Stimulated activated CD8-positive, alpha-beta memory T cell treated with anti-CD3 and anti-CD28 coated beads, Interleukin-15, amount 100 ng/mL, for 24 hours (primary cell): ENCODE measurements around the gene NR3C2.
"Not testable (repeated sequence)": the region's sequence is repeated elsewhere in the genome, so short reads cannot be mapped to it uniquely, and the experiment has no call there.

Experiments used
- DNase-seq: peaks from one replicate; pipeline ENCODE4 v3.0.0-alpha.2; 2020; ENCODE audit warnings: low read depth

The NR3C2 gene

DNA sequence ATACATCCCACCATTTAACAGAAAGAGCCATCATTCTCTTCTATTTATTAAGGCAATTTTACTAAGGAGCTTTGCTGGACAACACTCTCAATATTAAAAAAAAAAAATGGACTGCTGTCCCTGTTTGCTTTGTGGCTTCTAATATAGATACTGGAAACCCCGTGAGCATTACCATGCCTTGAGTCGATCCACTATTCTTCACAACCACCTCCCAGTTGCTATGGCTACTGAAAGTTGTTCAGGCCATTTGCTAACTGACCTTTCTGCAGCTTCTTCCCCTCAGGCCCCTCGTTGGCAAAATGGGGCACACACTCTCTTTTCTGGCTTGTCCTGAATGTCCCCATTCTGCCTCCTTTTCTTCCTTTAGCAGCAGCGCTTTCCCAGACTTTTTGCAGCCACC, 340.4 kb downstream of the NR3C2 start:
- DNase-seq: no peak

DNA sequence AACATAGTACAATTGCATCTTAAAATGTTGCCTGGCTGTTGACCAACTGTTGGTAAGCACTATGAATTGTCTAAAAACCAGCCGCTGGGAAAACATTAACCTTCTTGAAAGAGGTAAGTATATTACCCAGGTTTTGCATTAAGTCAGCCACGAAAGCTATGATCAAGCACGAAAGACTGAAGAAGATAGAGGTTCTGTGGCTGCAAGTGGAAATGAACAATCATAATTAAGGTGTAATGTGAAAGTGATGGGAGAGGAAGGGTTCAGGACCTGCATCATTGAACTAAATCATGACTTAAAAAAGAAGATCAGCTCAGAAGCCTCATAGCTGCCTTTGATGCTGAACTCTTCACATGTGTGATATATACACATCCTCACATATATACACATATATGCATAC, 341.0 kb downstream of the NR3C2 start:
- no peak for DNase-seq

DNA sequence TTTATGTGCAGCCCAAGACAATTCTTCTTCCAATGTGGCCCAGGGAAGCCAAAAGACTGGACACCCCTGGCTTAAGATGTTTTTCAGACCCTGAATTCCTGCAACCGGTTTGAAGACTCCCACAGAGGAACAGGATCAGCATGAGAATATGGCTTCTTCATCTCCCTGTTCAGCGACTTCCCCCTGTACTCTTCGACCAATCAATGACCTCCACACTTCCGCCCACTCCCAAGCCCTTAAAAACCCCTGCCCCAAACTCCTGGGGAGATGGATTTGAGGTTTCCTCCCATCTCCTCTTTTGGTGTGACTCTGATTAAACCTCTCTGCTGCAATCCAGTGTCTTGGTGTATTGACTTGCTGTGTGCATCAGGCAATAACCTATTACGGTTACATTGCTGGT, 344.4 kb downstream of the NR3C2 start:
- DNase-seq: no peak

- DNase-seq: no peak
Observed at GRCh38 chr4:148095346-148095923, 346.8 kb downstream of the NR3C2 start.

- no peak for DNase-seq
Observed at GRCh38 chr4:148094149-148094548, 348.1 kb downstream of the NR3C2 start.

DNA sequence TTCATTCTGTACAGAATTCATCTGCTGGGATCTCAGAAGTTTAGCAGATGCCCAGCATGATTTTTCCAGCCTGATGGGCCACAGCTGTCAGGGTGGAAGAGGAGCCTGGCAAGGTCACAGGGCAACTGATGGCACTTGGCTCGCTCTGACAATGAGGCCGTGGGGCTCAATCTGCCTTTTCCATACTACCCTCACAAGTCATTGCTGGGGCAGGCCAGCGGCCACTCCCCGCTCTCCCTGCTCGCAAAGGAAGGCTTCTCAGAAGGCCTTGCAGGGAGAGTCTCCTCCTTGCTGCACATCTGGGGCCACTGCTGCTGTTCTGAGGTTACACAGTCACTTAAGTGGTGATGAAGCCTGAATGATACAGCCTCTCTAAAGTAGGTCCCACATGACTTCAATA, 349.1 kb downstream of the NR3C2 start:
- DNase-seq: no peak

DNA sequence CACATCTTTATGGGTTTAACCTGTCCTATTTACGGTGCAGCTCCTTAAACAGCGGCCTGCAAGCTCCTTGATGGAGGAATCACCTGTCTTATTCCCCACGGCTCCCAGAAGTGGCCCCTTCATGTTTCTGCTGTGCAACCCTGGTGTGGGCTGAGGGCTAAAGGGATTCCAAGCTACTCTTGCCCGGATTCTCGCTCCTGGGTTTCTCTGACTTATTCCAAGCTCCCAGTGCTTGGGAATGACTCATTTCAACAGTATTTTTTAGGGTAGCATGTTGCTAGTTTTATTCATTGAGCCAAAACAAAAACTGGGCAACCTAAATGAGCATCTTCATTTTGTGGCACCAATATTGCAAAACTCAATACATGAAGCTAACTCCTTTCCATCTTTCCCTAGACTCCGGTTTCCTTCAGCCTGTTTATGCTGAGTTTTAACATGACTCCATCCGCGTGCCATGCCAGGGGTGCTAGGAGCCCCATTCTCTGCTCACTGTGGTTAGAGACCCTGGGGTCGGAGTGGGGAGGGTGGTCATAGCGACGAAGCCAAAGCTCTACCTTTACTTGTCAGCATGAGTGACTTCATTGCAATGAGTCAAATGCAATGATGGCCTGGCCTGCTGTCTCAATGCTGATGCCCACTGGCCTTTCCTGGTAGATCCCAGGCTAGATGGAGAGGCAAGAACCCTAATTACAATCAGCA, 349.7 kb downstream of the NR3C2 start:
- no peak for DNase-seq

- no peak for DNase-seq
Observed at GRCh38 chr4:148091896-148092295, 350.3 kb downstream of the NR3C2 start.

DNA sequence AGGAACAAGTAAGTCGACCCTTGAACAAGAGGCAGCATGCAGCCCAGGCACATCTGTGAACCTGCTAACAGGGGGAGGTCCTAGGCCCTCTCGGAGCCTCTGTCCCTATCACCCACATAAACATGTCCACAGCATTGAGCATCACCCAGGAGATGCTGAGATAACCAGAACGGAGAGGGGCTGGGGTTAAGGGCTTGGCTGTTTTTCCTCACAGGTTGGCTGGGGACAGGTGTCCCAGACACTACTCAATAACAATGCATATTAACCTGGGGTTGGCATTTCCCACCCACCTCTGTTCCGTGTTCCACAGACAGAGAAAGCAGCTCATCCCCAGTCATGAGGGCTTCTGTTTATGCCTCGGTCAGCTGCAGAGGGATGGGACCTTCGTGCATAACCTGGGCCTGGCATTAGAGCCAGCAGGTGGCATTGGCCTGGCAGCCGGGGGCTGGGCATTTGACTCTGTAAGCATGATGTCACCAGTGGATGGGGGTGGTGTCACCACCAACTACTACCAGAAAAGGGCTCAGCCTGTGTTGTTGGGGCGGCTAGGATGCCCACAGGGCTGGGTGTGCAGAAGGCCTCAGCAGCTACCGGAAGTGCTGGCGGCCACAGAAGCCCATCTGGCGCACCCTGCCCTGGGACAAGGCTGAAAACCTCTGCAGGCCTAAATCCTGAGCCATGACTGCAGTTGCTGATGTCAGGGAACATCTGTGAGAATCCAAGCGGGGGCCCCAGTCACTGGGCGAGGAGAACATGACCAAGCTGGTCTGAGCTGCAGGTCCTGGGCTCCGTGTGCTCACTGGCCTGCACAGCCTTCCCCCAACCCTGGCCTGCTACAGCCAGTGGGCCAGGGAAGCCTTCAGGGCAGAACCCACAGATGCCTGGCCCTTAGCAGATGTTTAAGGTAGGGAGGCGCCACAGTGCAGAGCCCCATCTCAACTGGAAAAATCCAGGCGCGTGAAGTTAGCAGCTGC, 351.4 kb downstream of the NR3C2 start:
- no peak for DNase-seq

GRCh38 chr4:148090029-148090428, 352.2 kb downstream of the NR3C2 start:
- DNase-seq: no peak

- DNase-seq: no peak
Observed at GRCh38 chr4:148089624-148090023, 352.6 kb downstream of the NR3C2 start.

DNA sequence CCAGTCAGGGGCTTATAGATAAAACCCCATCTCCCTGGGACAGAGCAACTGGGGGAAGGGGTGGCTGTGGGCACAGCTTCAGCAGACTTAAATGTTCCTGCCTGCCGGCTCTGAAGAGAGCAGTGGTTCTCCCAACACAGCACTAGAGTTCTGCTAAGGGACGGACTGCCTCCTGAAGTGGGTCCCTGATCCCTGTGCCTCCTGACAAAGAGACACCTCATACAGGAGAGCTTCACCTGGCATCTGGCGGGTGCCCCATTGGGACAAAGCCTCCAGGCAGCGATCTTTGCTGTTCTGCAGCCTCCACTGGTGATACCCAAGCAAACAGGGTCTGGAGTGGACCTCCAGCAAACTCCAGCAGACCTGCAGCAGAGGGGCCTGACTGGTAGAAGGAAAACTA, 359.1 kb downstream of the NR3C2 start:
- not testable (repeated sequence) for DNase-seq

DNA sequence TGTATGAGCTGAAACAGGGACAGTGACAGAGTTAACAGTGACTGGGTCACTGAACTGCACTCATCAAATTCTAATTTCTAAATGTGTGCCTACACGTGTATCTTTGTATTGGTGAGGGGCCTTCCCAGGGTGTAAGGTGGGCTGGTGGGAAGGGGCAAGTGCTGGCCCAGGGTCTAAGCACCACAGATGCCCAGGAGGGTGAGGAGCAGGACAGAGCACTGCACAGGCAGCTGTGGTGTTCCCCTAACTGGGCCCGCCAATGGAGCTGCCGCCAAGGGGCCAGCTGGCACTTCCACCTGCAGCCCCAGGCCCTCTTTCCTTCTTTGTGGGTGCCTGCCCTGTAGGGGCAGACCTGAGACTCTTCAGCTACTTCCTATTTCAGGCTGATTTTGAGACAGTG, 360.5 kb downstream of the NR3C2 start:
- no peak for DNase-seq

DNA sequence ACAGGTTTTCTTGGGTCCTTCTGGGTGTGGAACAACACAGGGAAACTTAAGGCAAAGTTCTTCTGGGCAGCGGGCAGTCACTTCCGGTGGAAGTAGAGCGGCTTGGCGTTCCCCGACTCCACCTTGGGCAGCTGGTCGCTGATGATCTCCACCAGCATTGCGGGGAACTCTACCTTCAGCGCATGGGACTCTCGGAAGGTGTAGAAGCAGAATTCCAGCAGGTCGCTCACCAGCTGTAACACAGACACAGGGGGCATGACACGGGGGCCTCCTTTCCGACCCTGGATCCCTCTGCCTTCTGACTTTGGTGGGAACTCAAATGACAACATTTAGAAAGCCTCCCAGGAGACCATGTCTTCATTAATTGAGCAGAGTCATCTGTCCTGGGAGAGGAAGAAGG, 360.9 kb downstream of the NR3C2 start:
- no peak for DNase-seq

GRCh38 chr4:148079961-148080360, 362.3 kb downstream of the NR3C2 start:
- no peak for DNase-seq

DNA sequence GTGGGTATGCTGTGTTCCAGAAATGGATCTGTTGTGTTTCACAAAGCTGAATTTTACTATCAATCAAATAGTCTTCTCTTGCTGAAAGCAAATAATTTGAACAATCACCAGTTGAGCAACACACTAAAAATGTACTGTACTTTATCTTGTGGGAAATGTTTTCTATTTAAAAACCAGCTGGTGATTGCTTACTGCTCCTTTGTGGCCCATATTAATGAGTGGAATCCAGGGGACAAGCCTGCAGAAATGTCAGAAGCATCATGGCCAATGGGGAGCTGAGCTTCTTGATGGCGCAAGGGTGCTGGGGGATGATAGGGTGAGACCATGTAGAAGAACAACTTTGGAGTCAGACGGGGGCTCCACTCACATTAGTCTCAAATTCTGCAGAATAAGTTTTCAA, 364.2 kb downstream of the NR3C2 start:
- DNase-seq: no peak

DNA sequence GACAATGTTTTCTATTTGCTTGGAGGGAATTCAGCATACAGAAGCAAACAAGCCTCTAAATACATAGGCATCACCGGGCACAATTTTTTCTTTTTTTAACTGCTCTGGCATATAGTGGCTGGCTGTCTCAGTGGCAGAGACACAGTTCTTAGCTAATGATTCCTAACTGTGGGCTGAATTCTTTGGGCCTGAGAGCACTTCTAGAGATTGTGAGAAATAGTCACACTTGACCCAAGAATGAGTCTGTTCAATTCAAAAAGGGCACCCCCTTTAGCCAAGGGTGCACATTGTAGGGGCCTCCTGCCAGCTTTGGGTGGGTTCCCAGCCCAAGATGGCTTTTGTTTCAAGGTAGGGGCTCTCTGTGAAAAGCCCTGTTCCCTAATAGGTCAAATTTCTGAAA, 364.6 kb downstream of the NR3C2 start:
- no peak for DNase-seq

DNA sequence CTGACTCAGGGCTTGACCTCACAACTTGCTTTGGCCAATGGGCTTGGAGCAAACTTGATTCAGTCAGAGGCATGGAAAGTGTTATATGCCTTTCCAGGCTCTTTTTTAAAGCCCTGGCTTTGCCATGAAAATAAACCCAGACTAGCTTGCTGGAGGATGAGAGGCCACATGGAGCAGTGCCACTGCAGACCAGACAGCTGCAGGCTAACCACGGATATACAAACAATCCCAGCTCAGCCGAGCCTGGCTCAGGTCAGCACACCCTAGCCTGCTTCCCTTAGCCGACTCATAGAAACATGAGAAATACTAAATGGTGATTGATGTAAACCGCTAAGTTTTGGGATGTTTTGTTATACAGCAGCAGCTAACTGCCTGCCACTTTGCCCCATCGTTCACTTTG, 365.2 kb downstream of the NR3C2 start:
- DNase-seq: no peak

DNA sequence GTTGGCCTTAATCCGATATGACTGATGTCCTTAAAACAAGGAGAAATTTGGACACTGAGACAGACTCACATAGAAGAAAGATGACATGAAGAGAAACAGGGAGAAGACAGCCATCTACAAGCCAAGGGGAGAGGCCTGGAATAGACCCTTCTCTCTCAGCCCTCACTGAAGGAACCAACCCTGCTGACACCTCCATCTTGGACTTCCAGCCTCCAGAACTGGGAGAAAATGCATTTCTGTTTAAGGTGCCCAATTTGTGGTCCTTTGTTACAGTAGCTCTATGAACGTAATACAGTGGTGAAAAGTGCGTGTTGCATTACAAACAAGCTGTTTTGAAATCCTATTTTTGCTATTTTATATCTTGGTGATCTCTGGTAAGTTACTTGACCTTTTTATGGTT, 366.8 kb downstream of the NR3C2 start:
- no peak for DNase-seq

- no peak for DNase-seq
Observed at GRCh38 chr4:148074462-148074861, 367.8 kb downstream of the NR3C2 start.

GRCh38 chr4:148073349-148073748, 368.9 kb downstream of the NR3C2 start:
- DNase-seq: no peak

DNA sequence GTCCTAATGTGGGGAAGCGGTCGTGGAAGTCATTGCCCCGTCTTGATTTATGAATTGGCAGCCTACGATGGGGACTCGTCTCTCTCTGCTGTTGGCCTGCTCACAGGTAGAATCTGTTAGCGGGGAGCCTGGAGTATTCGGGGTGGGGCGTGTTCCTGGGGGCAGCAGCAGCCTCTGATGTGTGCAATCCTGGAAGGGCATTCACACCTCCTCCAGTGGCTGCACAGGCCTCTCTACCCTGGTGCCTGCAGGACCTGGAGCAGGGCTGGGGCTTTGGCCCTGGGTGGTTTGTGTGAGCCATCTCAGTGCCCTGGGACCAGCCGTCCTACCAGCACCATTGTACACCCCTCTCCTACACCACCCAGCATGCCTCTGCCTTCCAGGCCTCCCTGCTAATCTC, 369.4 kb downstream of the NR3C2 start:
- DNase-seq: no peak

DNA sequence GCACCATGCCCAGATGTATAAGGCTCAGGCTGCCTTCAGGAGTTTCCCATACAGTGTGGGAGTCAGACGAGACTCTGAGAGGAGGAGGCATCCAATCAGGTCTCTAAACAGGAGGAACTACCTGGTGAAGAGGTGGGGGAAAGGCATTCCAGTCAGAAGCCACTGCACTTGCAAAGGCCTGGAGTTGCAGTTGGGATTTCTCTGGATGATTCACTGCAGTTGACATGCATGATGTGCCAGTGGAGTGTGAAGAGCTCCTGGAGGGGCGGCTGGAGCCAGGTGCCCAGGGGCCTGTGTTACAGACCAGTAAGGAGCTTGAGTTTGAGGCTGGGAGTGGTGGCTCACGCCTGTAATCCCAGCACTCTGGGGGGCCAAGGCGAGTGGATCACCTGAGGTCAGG, 371.2 kb downstream of the NR3C2 start:
- DNase-seq: no peak
